NCI-H345 (cell line): Measurements from ENCODE around the gene NSFL1C.
"Not testable (repeated sequence)": the region's sequence is repeated elsewhere in the genome, so short reads cannot be mapped to it uniquely, and the experiment has no call there.

Experiments
- DNase-seq: peaks from one replicate; lab custom pipeline; 2025; lab: John Stamatoyannopoulos, UW

Gene NSFL1C

DNA sequence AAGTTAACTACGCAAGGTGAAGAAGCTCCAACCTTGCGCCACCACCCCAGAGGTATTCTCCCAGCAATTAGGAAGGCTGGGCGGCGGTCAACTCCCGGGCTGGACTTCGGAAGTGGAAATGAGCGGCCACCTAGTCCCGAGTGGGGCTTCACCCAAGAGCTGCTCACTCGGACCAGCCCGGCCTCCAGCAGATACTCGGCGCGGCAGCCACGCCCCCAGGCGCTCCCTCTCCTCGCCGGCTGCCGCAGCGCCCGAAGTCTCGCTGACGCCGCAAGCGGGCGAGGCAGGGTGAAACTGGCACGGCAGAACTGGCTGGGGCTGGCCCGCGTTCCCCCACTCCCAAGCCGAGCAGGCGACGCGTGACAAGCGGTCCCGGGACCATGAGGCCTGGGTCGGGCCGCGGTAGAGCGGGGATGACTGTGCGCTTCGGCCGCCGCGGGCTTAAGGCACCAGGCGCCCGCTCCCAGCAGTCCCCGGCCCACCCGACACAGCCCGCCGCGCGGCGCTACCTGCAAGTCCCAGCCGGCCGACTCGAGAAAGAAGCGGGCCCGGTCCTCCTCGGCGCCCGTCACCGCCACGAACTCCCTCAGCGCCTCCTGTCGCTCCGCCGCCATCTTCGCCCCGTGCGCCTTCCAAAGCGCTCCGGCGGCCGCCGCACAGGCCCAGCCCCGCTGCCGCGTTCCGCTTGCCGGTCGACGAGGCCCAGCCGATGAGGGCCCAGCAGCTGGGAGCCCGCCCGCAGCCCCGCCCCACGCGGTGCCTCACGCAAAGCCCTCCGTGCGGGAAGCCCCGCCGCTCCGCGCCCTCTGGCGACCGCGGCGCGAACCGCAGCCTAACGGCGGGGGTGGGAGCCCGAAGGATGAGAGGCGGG, at the start of gene NSFL1C:
NSFL1C (minus strand) TSS at position 639 of the 871 bp plus-strand sequence; CDS start at position 614, 25 bp downstream.
- DNase-seq, result peak; percentile 98

- DNase-seq, result no peak
Observed at GRCh38 chr20:1513801-1514200, 47.2 kb upstream of the NSFL1C start.

GRCh38 chr20:1509237-1509636, 42.6 kb upstream of the NSFL1C start:
- DNase-seq, result no peak

GRCh38 chr20:1508574-1508973, 41.9 kb upstream of the NSFL1C start:
- DNase-seq, result no peak

- no peak for DNase-seq
Observed at GRCh38 chr20:1507276-1507675, 40.6 kb upstream of the NSFL1C start.

DNA sequence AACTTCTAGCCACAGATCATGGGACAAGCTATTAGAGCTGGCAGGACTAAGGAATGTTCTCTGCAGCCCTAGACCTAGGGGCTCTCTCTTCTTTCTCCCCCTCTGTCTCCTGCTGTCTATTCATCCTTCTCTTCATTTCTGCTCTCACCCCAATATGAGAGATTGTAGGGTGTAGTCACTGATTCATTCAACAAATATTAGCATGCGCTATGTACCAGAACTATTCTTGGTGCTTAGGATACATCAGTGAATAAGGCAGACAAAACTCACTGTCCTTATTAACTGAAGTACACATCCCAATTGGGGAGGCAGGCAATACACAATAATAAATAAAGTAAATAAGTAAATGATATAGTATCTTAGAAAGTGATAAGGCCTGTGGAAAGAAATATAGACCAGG, 39.2 kb upstream of the NSFL1C start:
- DNase-seq, result no peak

DNA sequence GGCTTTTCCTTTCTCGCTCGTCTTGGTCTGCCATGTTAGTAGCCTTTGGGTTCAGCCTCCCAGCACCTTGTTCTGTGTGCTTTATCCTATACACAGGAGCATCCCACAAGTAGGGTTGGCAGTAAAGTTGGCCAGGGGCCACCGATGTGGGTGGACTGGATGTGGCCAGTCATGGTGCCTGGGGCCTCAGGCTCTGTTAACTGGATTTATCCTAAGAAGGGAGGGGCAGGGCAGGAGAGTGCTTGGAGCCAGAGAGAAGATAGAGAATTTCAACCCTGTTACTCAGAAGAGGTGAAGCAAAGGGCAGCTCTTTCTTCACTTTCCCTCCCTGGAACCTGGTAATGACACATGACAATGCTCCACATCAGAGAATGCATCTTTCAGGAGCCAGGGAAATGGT, 38.7 kb upstream of the NSFL1C start:
- no peak for DNase-seq

DNA sequence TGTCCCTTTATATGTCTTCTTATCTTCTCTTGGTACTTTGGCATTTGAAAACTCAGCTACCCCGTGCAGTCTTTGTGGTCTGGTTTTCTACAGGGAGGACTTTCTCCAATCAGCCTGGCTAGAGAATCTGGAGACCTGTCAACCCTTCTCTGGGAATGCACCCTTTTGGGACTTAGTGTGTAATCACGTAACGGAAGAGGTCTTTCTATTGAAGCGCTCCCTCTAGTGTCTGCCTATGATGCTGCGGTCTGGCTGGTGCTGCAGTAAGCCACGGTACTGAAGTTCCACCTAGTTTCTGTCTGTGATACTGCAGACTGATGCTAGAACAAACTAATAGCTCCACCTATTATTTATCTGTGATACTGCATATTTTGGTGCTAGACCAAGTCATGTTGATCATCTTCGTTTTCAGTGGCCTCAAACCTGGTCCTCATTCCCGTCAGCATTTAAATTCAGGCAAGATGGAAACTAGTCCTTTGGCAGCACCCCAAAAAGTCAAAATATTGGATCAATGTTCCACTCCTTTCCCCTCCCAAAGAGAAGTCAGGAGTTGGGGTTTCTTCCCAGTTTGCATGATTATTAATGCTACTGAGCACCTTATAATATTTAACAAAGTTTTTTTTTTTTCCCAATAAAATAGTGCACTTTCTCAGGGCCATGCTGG, 37.0 kb upstream of the NSFL1C start:
- DNase-seq, result peak; percentile 85

DNA sequence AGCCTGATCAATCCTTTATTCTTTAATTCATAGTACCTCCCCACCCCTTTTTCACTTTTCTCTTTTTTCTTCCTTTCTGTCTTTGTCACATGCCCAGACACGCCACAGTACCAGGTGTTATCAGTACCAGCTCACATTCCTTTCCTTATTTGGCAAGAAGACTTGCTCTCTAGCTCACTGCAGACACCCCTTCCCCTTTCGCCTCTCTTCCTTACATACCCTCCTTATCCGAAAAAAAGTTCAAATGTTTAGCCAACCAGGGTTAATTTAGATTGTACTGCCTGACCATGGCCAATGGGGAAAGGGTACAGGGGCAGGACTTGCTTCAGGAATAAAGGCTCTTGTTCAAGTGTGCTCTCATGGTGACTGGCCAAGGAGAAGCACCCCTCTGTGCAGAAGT, 33.8 kb upstream of the NSFL1C start:
- no peak for DNase-seq

- DNase-seq, result no peak
Observed at GRCh38 chr20:1499528-1500420, 33.1 kb upstream of the NSFL1C start.

- DNase-seq, result not testable (repeated sequence)
Observed at GRCh38 chr20:1497371-1497770, 30.7 kb upstream of the NSFL1C start.

- no peak for DNase-seq
Observed at GRCh38 chr20:1496930-1497329, 30.3 kb upstream of the NSFL1C start.

DNA sequence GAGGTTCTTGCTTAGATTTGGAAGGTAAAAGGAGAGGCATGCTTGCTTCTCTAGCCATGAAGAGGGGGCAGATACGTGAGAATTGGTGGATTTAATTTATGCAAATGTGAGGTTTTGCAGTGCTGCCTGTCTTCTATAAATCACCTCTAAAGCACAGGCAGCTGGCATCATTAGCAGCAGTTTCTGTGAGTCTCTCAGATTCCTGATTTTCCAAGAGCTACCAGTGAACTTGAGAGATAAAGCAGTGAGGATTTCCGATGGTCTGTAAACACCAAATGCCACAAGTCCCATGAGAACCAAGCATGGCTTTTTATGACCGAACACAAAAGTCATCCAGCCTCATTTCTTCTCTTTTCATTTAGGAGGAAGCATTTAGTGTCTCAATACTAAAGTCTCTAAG, 27.8 kb upstream of the NSFL1C start:
- DNase-seq, result no peak

GRCh38 chr20:1493536-1493935, 26.9 kb upstream of the NSFL1C start:
- DNase-seq, result no peak

DNA sequence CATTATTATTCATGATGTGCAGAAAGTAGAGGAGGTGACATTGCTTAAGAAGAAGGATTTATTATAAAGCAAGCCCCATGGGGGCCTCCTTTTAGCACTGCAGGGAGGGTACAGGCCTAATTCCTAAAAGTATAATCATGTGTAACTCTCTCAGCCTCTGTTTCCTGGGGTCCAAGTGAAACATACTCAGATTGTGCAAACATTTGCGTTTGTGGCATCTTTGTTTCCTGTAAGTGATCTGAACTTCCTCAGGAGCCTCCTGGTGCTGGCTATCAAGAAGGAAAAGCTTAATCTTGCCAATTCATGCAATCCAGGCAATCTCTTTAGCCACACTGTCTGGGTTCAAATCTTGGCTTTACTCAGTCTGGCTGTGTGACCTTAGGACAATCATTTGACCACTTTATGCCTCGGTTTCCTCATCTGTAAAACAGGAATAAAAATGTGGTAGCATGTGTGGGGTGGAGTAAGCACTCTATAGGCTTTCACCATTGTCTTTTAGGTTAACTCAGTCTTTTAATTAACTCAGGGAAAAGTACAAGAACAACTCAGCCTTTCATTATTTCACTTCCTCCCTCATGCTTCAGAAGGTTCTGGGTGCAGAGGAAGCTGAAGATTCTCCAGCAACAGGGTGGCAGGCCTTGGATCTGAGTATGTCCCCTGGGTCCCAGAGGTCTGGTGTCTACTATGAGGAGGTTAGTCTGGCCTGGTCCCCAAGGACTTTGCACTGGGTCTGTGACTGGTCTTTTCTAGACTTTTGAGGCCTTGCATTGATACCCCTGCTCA, 25.4 kb upstream of the NSFL1C start:
- no peak for DNase-seq

DNA sequence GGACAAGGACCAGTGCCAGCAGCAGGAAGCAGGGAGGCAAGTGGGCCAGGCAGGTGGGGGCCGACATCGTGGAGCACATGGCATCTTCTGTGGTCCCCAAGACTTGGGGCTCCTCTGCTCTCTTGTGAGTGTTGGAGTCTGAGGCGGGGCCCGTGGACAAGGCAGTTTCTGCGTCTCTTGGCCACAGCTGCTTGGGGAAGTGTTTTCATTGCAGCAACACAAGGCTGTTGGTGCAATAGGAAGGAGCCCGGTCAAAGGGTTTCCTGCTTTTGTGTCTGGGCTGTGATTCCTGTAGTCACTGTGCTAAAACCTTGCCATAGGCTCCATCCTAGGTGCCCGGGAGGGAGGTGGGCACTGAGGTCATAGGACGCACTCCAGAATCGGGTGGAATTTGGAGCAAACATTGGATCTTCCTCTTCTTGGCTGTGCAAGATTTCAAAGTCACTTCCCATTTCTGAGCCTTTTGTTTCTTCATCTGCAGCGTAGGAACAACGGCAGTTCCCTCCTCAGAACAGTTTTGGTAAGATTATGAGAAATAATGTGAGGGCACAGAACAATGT, 24.7 kb upstream of the NSFL1C start, which contains the start of gene SIRPB2:
SIRPB2 (minus strand) TSS at position 140 of the 560 bp plus-strand sequence; CDS start at position 79, 61 bp downstream.
- no peak for DNase-seq

GRCh38 chr20:1490643-1491195, 24.1 kb upstream of the NSFL1C start:
- no peak for DNase-seq

DNA sequence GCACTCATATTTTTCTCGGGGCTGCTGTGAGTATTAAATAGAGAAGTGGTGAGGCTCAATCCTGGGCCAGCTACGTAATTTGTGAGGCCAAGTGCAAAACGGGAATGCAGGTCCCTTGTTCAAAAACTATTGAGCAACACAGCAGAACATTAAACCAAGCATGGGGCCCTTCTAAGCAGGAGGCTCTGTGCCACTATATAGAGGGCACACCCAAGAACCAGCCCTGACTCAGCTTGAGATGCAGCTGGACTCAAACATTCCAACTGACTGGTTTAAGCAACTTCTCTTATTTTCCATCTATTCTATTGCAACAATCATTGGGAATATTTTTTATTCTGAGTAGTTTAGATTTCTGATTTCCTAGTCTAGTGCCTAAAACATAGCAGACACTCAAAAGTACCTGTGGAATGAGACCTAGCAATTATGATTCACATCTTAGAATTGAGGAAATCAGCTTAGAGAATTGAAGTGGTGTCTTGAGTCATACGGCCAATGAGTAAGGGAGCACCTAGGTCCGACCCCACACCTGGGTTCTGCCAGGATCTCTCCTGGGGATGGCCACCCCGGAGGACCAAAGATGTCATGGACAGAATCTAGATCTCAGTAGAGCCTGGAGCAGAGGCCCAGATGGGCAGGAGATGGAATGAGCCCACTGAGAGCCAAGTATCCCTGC, 23.3 kb upstream of the NSFL1C start:
- DNase-seq, result no peak

GRCh38 chr20:1489325-1489724, 22.7 kb upstream of the NSFL1C start:
- no peak for DNase-seq

DNA sequence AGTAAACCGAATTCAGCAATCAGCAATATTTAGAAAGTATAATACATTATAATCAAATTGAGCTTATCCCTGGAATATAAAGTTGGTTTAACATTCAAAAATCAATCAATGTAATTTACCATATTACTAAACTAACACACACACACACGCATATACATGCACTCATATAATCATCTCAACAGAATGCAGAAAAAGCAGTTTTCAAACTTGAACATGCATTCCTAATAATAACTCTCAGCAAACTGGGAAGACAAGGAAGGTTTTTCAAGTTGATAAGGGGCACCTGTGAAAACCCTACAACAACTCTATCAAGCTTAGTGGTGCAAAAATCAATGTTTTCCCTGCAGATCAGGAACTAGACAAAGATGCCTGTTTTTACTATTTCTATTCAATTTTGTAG, 19.9 kb upstream of the NSFL1C start:
- DNase-seq, result no peak
